ENCODE results near the gene LRP2BP.

GRCh38 chr4:185383451-185383850, 12.3 kb downstream of the LRP2BP start:
- no peak for TF ChIP-seq EZH2 (IDR thresholded peaks at IDR 0.05; ENCODE audit: low read length)
- TF ChIP-seq, protein P1, sequence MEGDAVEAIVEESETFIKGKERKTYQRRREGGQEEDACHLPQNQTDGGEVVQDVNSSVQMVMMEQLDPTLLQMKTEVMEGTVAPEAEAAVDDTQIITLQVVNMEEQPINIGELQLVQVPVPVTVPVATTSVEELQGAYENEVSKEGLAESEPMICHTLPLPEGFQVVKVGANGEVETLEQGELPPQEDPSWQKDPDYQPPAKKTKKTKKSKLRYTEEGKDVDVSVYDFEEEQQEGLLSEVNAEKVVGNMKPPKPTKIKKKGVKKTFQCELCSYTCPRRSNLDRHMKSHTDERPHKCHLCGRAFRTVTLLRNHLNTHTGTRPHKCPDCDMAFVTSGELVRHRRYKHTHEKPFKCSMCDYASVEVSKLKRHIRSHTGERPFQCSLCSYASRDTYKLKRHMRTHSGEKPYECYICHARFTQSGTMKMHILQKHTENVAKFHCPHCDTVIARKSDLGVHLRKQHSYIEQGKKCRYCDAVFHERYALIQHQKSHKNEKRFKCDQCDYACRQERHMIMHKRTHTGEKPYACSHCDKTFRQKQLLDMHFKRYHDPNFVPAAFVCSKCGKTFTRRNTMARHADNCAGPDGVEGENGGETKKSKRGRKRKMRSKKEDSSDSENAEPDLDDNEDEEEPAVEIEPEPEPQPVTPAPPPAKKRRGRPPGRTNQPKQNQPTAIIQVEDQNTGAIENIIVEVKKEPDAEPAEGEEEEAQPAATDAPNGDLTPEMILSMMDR (optimal IDR thresholded peaks at IDR 0.05 in 1 of 3, IDR thresholded peaks at IDR 0.05 in 1 of 3, conservative IDR thresholded peaks at IDR 0.05 in 1 of 3; ENCODE audit: extremely low read depth in 1 of 3, insufficient read depth in 2 of 3, low read length in 3 of 3) = no peak

All from keratinocyte (primary cell).